Mesenteric fat pad (tissue), 1 donor: Measurements from ENCODE around the gene CCNYL1. TPM values are rescaled to one million over a fixed set of nuclear protein-coding genes. Genes with fewer than 3 reads are reported as not detected.

ENCODE experiments used
- DNase-seq: peaks from one replicate; pipeline ENCODE4 v3.0.0-alpha.2; 2020; ENCODE audit warnings: low spot score
- total RNA-seq: library from RNA; stranded (reverse); fragmentation: NEBNext Ultra II Directional; extraction: Animal tissue kit (Norgen Biotek cat#: 25700); gene quantifications from one replicate; pipeline ENCODE4 v1.2.1, GENCODE V29; 2021
- donor health status: DM: yes; HTN: yes; CAD: no.

CCNYL1 gene
- total RNA-seq, 1 donor from 2014 or later = 24.4 TPM

GRCh38 chr2:207765547-207765946 lies 54.1 kb downstream of the CCNYL1 start:
- no peak for DNase-seq

- no peak for DNase-seq
Measured at GRCh38 chr2:207766041-207766551, 54.7 kb downstream of the CCNYL1 start.

- DNase-seq = no peak
Measured at GRCh38 chr2:207766697-207767460, 55.4 kb downstream of the CCNYL1 start.

- no peak for DNase-seq
Measured at GRCh38 chr2:207767461-207768167, 56.2 kb downstream of the CCNYL1 start.

GRCh38 chr2:207768168-207768865 lies 56.9 kb downstream of the CCNYL1 start:
- no peak for DNase-seq

- peak; percentile 90 for DNase-seq
Measured at GRCh38 chr2:207768866-207769596, 57.6 kb downstream of the CCNYL1 start.

- no peak for DNase-seq
Measured at GRCh38 chr2:207770602-207771404, 59.4 kb downstream of the CCNYL1 start.

GRCh38 chr2:207771421-207771820 lies 60.0 kb downstream of the CCNYL1 start:
- no peak for DNase-seq

- no peak for DNase-seq
Measured at GRCh38 chr2:207772081-207772843, 60.8 kb downstream of the CCNYL1 start.

GRCh38 chr2:207772844-207773205 lies 61.4 kb downstream of the CCNYL1 start:
- no peak for DNase-seq

GRCh38 chr2:207775473-207775872 lies 64.0 kb downstream of the CCNYL1 start:
- DNase-seq = no peak

GRCh38 chr2:207777124-207777523 lies 65.7 kb downstream of the CCNYL1 start:
- no peak for DNase-seq

GRCh38 chr2:207778298-207778882 lies 67.0 kb downstream of the CCNYL1 start:
- no peak for DNase-seq

GRCh38 chr2:207779523-207779922 lies 68.1 kb downstream of the CCNYL1 start:
- no peak for DNase-seq

- DNase-seq = no peak
Measured at GRCh38 chr2:207782238-207783030, 71.0 kb downstream of the CCNYL1 start.

GRCh38 chr2:207783514-207783913 lies 72.1 kb downstream of the CCNYL1 start:
- DNase-seq = no peak

- no peak for DNase-seq
Measured at GRCh38 chr2:207784898-207785297, 73.5 kb downstream of the CCNYL1 start.

- DNase-seq = no peak
Measured at GRCh38 chr2:207787017-207787416, 75.6 kb downstream of the CCNYL1 start.
